Measurements from ENCODE around the gene PAXX. TPM values are rescaled to one million over a fixed set of nuclear protein-coding genes. Genes with fewer than 3 reads are reported as not detected.

Gene PAXX
- total RNA-seq, 2 donors from 2014 or later = 29.9 to 81.0 TPM

GRCh38 chr9:136988872-136989271, 3.4 kb upstream of the PAXX start:
- DNase-seq = no peak
- no peaks in the 10 kb centered on the region for H3K9me3 ChIP-seq
- H3K27me3 ChIP-seq = peaks cover 23% of the 10 kb centered on the region
- no peak for TF ChIP-seq CTCF (IDR thresholded peaks at IDR 0.05)
- no peak overlapping the region for H3K4me3 ChIP-seq
- H3K9ac ChIP-seq (ENCODE audit: low read depth in 2 of 2, low read length in 2 of 2) = no peak overlapping the region
- intact Hi-C loops (cut with DNase I) = no loop called here
- H3K4me1 ChIP-seq = peaks cover 4% of the 10 kb centered on the region
- H3K36me3 ChIP-seq = no peaks in the 10 kb centered on the region
- H3K27ac ChIP-seq = no peak overlapping the region

- Histone ChIP-seq H3K9ac (ENCODE audit: low read depth in 2 of 2, low read length in 2 of 2) (no peak overlapping the region), H3K27me3 (peaks cover 10% of the 10 kb centered on the region), H3K9me3 (no peaks in the 10 kb centered on the region), H3K36me3 (no peaks in the 10 kb centered on the region), H3K27ac (no peak overlapping the region), H3K4me3 (no peak overlapping the region), H3K4me1 (peaks cover 4% of the 10 kb centered on the region)
- DNase-seq = no peak
- intact Hi-C loops (cut with DNase I) = no loop called here
- no peak for TF ChIP-seq CTCF (IDR thresholded peaks at IDR 0.05)
Observed at GRCh38 chr9:136990242-136990911, 1.8 kb upstream of the PAXX start.

GRCh38 chr9:136992819-136993369, 672 bp downstream of the PAXX start:
- Histone ChIP-seq H3K36me3 (no peaks in the 10 kb centered on the region), H3K4me3 (peak overlapping the region; percentile 74), H3K9me3 (no peaks in the 10 kb centered on the region), H3K4me1 (peaks cover 18% of the 10 kb centered on the region), H3K27ac (peak overlapping the region; percentile 95), H3K27me3 (no peaks in the 10 kb centered on the region), H3K9ac (ENCODE audit: low read depth in 2 of 2, low read length in 2 of 2) (peak overlapping the region; percentile 77 to 87)
- no peak for TF ChIP-seq CTCF (IDR thresholded peaks at IDR 0.05)
- no peak for DNase-seq
- intact Hi-C loops (cut with DNase I) = no loop called here

GRCh38 chr9:136994180-136994887, 2.1 kb downstream of the PAXX start:
- Histone ChIP-seq H3K36me3 (no peaks in the 10 kb centered on the region), H3K9me3 (no peaks in the 10 kb centered on the region), H3K4me3 (no peak overlapping the region), H3K4me1 (peaks cover 18% of the 10 kb centered on the region), H3K9ac (ENCODE audit: low read depth in 2 of 2, low read length in 2 of 2) (no peak overlapping the region), H3K27ac (no peak overlapping the region), H3K27me3 (no peaks in the 10 kb centered on the region)
- intact Hi-C loops (cut with DNase I) = no loop called here
- DNase-seq = no peak
- TF ChIP-seq CTCF (IDR thresholded peaks at IDR 0.05) = no peak

- peaks cover 18% of the 10 kb centered on the region for H3K4me1 ChIP-seq
- H3K9me3 ChIP-seq = no peaks in the 10 kb centered on the region
- no peaks in the 10 kb centered on the region for H3K36me3 ChIP-seq
- no peak overlapping the region for H3K27ac ChIP-seq
- no peaks in the 10 kb centered on the region for H3K27me3 ChIP-seq
- no peak overlapping the region for H3K4me3 ChIP-seq
- no peak for TF ChIP-seq CTCF (IDR thresholded peaks at IDR 0.05)
- no peak overlapping the region for H3K9ac ChIP-seq (ENCODE audit: low read depth in 2 of 2, low read length in 2 of 2)
- intact Hi-C loops (cut with DNase I) = no loop called here
- DNase-seq = no peak
Observed at GRCh38 chr9:136994888-136995230, 2.6 kb downstream of the PAXX start.

Data from colonic mucosa (tissue), 4 donors.